NT2/D1 (cell line): ENCODE data around the gene HLA-DMB.

ENCODE experiments used
- SUZ12 ChIP-seq: IDR thresholded peaks from 2 replicates; pipeline ENCODE4 v1.6.1; 2011; ENCODE audit not compliant: insufficient read length, insufficient read depth; ENCODE audit errors: extremely low read depth
- ZNF274 ChIP-seq: IDR thresholded peaks from 2 replicates; pipeline ENCODE4 v1.6.1; 2011; ENCODE audit warnings: mild to moderate bottlenecking, low read depth, low read length

DNA sequence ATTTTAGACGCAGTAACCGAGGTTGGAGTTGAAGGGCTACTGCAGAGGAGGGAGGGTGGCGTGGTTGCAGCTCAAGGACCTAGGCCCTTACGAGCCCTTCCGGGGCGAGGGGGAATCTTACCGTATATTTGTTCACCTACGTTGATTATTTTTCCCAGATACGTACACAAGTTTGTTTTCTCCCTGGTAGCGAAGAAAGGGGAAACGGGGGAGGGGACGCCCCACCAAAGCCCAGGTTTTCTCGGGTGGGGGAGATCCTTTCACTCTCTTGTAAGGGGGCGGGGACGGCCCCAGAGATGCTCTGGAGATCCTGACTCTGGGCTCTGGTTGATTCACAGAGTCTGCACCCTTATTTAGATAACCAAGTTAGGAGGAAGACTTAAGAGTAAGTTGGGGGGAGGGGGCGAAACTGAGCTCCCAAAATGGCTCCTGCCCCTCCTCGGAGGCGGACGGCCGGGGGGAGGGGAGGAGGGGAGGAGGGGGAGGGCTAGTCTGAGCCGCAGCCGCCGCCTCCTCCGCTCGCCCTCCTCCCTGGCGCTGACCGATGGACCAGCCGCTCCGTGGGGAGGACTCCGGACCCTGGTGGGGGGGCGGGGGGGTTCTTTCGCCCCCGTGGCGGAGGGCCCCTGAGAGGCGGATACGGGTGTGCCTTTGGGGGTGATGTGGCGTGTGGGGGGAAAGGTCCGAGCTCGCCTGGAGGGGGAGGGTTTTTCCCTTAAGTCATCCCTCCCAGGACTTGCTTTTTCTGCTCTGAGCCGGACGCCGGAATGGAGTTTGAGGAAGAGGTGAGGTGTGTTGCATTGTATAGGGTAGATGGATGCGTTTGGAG lies 29.8 kb upstream of the HLA-DMB start:
- TF ChIP-seq ZNF274, result no peak
- no peak for TF ChIP-seq SUZ12
